Stimulated activated CD4-positive, alpha-beta T cell treated with anti-CD3 and anti-CD28 coated beads, Interleukin-4, amount 100 ng/mL, for 1 hour (primary cell): Measurements from ENCODE around the gene CCDC38.

Experiments used
- DNase-seq: peaks from one replicate; pipeline ENCODE4 v3.0.0-alpha.2; 2020

The CCDC38 gene

GRCh38 chr12:95829395-95829794 is 113.0 kb downstream of the CCDC38 start:
- no peak for DNase-seq

GRCh38 chr12:95820096-95820703 is 122.2 kb downstream of the CCDC38 start:
- no peak for DNase-seq
